Uterus (tissue), 4 donors: ENCODE measurements around the gene IKZF1. TPM values are rescaled to one million over a fixed set of nuclear protein-coding genes. Genes with fewer than 3 reads are reported as not detected.

Experiments
- DNase-seq, 2 donors: peaks; one replicate each; pipeline ENCODE4 v3.0.0-alpha.2; 2019 to 2020
- H3K27ac ChIP-seq, 2 donors: fragments of 200-600 bp; sonication (generic); 1 replicate in 1 of 2; 2 replicates in 1 of 2; pipeline ENCODE4 v1.5.1; 2016 to 2018
- H3K27me3 ChIP-seq, 2 donors: fragments of 200-600 bp; sonication (generic); one replicate each; pipeline ENCODE4 v1.5.1; 2018 to 2019; ENCODE audit warnings: control low read depth in 1 of 2
- H3K36me3 ChIP-seq, 2 donors: fragments of 200-600 bp; sonication (generic); one replicate each; pipeline ENCODE4 v1.5.1; 2019; ENCODE audit warnings: control low read depth in 1 of 2
- H3K4me1 ChIP-seq, 2 donors: fragments of 200-600 bp; sonication (generic); one replicate each; pipeline ENCODE4 v1.5.1; 2018 to 2019; ENCODE audit warnings: control low read depth in 1 of 2
- H3K4me3 ChIP-seq, 2 donors: fragments of 200-600 bp; sonication (generic); 1 replicate in 1 of 2; 2 replicates in 1 of 2; pipeline ENCODE4 v1.5.1; 2018 to 2019; ENCODE audit warnings: mild to moderate bottlenecking in 1 of 2
- H3K9me3 ChIP-seq, 2 donors: fragments of 200-600 bp; sonication (generic); one replicate each; pipeline ENCODE4 v1.5.1; 2019; ENCODE audit warnings: control low read depth in 1 of 2
- POLR2A ChIP-seq, 2 donors: fragments of 450-650 bp; IDR thresholded peaks; one replicate each; pipeline ENCODE4 v1.6.1; 2016; ENCODE audit warnings: antibody characterized with exemption in 2 of 2, mild to moderate bottlenecking in 1 of 2, moderate library complexity in 1 of 2
- intact Hi-C: fragments of 100-400 bp; cut with DNase I; formaldehyde crosslinking; loops from one replicate; pipeline ENCODE4 v1.15.1; 2023; ENCODE audit warnings: low total_unique reads
- total RNA-seq, 4 donors: library from RNA; depleted of rRNA in 3 of 4; stranded (reverse); fragments of >200 nt in 3 of 4; gene quantifications; one replicate each; pipeline versions ENCODE4 v1.1.0 to v1.2.4, GENCODE V29; 2014 to 2023
- TF ChIP-seq, protein P1 (sequence below), 4 experiments: fragments of 200-600 bp in 2 of 4; fragments of 450-650 bp in 2 of 4; sonication (generic) in 2 of 4; IDR thresholded peaks; one replicate each; pipeline ENCODE4 v1.5.1; 2016 to 2019; ENCODE audit warnings: antibody characterized with exemption in 4 of 4, mild to moderate bottlenecking in 2 of 4, moderate library complexity in 1 of 4
- donor health status: DM: yes; HTN: yes; CAD: no.

Gene IKZF1
- total RNA-seq, 4 donors from 2014 or later = 7.0 to 828 (median 12.8) TPM

DNA sequence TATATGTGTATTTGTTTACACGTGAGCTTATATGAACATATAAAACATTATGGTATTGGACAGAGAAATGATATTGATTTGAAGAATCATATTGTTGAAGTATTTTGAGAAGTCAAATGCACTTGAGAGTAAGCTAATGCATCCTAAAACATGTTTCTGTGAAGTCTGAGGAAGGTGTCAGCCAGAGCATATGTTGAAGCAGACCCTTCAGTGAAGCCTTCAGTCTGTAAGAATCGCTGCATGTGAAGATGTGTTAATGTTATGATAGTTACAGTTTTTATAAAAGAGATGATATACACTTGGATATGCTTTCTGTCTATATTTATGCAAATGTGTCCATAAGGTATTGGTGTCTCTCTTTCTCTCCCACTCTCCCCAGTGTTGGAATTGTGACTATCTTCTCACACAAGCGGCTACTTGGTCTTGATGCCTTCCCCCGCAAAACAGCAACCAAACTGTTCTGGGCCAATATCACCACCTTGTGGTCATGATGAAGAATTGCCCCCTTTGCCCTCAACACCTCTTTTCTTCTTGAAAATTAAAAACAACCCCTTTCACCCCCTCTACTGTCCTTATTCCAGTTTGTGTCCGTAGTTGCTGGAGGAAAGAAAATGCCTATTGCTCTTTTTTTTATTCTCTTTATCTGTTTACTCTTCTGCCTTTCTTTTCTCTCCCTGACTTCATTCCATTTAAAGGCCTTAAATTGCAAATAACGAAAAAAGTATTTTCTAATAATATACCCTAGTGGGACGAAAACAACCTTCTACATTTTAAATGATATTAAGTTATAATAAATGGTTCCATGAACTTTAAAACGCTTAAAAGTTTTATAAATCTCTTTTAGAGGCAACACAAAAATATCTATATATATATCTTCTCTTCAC is 64.9 kb downstream of the IKZF1 start:
- H3K4me1 ChIP-seq = no peaks in the 10 kb centered on the region
- no peaks in the 10 kb centered on the region for H3K27me3 ChIP-seq
- no peaks in the 10 kb centered on the region for H3K9me3 ChIP-seq
- no peak overlapping the region for H3K4me3 ChIP-seq
- H3K36me3 ChIP-seq = no peaks in the 10 kb centered on the region
- intact Hi-C loops = no loop called here
- no peak for DNase-seq
- no peak overlapping the region for H3K27ac ChIP-seq
- no peak for TF ChIP-seq POLR2A (IDR thresholded peaks at IDR 0.05)
- TF ChIP-seq, protein P1, sequence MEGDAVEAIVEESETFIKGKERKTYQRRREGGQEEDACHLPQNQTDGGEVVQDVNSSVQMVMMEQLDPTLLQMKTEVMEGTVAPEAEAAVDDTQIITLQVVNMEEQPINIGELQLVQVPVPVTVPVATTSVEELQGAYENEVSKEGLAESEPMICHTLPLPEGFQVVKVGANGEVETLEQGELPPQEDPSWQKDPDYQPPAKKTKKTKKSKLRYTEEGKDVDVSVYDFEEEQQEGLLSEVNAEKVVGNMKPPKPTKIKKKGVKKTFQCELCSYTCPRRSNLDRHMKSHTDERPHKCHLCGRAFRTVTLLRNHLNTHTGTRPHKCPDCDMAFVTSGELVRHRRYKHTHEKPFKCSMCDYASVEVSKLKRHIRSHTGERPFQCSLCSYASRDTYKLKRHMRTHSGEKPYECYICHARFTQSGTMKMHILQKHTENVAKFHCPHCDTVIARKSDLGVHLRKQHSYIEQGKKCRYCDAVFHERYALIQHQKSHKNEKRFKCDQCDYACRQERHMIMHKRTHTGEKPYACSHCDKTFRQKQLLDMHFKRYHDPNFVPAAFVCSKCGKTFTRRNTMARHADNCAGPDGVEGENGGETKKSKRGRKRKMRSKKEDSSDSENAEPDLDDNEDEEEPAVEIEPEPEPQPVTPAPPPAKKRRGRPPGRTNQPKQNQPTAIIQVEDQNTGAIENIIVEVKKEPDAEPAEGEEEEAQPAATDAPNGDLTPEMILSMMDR (IDR thresholded peaks at IDR 0.05) = no peak

DNA sequence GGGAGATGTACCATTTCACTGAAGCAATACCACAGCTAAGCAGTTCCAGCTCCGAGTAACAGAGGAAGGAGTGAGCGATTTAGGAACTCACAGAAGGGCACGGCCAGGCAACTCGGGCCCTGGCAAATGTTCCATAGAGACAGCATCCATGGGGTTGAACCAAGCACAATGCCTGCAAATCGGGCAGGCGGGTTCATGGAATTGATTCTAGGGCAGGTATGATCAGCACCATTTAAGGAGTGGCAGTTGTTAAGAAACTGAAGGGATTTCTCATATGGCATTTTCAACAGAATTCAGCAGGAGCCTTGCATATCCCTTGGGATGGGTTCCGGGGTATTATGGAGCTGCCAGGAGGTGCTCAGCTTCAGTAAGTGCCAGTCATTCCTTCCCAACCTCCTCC is 66.4 kb downstream of the IKZF1 start:
- no peak for DNase-seq
- no peaks in the 10 kb centered on the region for H3K27me3 ChIP-seq
- H3K4me3 ChIP-seq = no peak overlapping the region
- intact Hi-C loops = no loop called here
- H3K4me1 ChIP-seq = no peaks in the 10 kb centered on the region
- no peaks in the 10 kb centered on the region for H3K36me3 ChIP-seq
- no peak overlapping the region for H3K27ac ChIP-seq
- TF ChIP-seq, protein P1 (IDR thresholded peaks at IDR 0.05) = no peak
- no peak for TF ChIP-seq POLR2A (IDR thresholded peaks at IDR 0.05)
- no peaks in the 10 kb centered on the region for H3K9me3 ChIP-seq

DNA sequence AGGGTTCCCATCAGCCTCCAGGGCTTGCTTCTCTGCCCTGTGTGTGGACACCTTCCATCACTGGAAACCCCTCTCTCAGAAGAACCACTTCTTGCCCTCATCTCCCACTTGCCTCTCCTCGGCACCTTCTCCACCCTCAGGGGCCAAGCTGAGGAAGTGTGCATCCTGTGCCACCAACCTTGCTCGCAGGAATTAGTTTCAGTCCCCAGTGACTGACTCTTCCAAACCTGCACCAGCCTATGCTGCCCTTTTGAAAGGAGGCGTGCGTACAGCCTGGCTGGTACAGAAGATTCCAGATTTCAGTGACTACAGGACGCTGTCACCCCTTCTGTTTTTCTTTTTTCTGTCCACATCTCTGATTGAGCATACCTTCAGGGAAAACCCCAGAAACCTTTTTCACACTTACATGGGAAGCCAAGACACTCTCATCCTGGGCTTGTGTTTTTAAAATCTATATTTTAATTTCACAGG is 67.1 kb downstream of the IKZF1 start:
- no peak overlapping the region for H3K4me3 ChIP-seq
- DNase-seq = no peak
- no peaks in the 10 kb centered on the region for H3K4me1 ChIP-seq
- TF ChIP-seq POLR2A (IDR thresholded peaks at IDR 0.05) = no peak
- TF ChIP-seq, protein P1 (IDR thresholded peaks at IDR 0.05) = no peak
- intact Hi-C loops = no loop called here
- H3K36me3 ChIP-seq = no peaks in the 10 kb centered on the region
- no peak overlapping the region for H3K27ac ChIP-seq
- H3K9me3 ChIP-seq = no peaks in the 10 kb centered on the region
- H3K27me3 ChIP-seq = no peaks in the 10 kb centered on the region

DNA sequence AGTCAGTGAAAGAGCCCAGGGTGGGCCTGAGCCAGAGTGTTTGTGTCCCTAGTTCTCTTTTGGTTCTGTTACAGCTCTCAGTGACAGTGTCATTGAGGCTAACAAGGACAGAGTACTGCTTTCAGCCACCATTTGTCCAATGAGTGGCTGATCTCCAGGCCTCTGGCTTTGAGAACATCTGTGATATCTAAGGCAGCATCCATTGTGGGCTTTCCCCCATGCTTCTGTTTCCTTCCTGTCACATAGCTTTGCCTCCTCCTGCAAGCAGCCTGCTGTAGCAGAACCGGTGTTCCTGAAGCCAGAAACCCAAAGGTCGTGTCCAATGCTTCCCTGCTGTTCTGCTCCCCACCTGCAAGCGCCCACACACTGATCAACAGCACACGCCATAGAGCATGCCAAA is 68.4 kb downstream of the IKZF1 start:
- no peaks in the 10 kb centered on the region for H3K9me3 ChIP-seq
- intact Hi-C loops = no loop called here
- no peaks in the 10 kb centered on the region for H3K27me3 ChIP-seq
- no peaks in the 10 kb centered on the region for H3K4me1 ChIP-seq
- no peak overlapping the region for H3K27ac ChIP-seq
- H3K4me3 ChIP-seq = no peak overlapping the region
- DNase-seq = no peak
- no peaks in the 10 kb centered on the region for H3K36me3 ChIP-seq
- TF ChIP-seq POLR2A (IDR thresholded peaks at IDR 0.05) = no peak
- TF ChIP-seq, protein P1 (IDR thresholded peaks at IDR 0.05) = no peak

DNA sequence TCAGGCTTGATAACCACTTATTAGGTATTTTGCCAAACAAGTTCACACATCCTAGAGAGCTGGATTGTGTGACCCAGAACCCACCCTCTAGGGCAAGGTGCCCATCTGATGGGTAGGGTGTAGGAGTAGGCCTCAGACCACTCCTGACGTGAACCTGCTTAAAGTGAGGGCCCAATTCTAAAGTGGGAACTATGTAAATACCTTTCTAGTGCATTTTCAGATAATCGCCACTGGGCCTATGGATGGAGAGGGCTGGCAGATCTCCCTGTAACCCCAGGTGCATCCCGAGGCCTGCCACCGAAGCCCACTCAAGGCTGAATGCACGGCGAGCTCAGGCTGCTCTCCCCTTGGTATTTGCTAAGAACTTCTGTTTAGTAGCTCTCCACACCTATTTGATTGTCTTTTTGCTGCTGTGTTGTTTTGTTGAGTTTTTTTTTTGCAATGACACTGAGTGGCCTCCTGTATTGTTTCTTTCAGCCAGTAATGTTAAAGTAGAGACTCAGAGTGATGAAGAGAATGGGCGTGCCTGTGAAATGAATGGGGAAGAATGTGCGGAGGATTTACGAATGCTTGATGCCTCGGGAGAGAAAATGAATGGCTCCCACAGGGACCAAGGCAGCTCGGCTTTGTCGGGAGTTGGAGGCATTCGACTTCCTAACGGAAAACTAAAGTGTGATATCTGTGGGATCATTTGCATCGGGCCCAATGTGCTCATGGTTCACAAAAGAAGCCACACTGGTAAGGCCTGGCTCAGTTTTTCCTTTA is 71.7 kb downstream of the IKZF1 start:
- Histone ChIP-seq H3K4me3 (no peak overlapping the region), H3K27me3 (no peaks in the 10 kb centered on the region), H3K36me3 (no peaks in the 10 kb centered on the region), H3K4me1 (no peaks in the 10 kb centered on the region), H3K27ac (no peak overlapping the region), H3K9me3 (no peaks in the 10 kb centered on the region)
- TF ChIP-seq POLR2A (IDR thresholded peaks at IDR 0.05) = no peak
- TF ChIP-seq, protein P1 (IDR thresholded peaks at IDR 0.05) = no peak
- intact Hi-C loops = no loop called here
- no peak for DNase-seq
